ENCODE results near the gene NRP2.

NRP2 gene

DNA sequence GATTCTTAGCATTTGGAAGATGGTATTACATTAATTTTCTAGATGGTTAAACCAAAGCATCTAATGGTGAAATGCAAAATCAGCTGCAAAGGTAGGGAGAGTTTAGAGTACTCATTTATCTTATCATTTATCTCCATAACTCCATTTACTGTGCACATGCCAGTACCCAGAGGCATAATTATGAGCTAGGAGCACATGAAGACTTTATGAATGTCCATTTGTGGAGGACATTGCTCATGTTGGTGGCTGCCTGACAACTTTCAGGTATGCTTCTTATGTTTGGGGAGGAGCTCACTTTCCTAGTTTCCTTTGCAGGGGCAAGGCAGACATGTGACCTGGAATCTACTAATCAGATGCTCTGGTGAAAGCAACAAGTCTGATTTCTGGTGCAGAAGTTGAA is 134.0 kb downstream of the NRP2 start:
- DNase-seq, result no peak

DNA sequence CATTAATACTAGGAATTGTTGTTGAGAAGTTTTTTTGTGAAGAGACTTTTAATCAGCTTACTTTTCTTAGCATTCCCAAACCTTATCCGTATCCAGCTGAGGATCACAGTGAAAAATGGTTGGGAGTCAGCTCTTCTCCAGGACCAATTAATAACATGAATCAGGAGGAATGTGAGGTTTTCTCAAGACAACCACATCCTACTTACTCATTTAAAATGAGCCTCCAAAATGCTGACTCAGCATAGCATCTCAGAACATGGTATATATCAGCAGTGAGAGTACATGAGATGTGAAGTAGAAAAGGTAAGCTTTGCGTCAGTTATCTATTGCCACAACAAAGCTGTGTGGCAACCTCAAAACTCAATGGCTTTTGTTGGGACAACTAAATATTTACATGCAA is 140.3 kb downstream of the NRP2 start:
- DNase-seq, result no peak

DNA sequence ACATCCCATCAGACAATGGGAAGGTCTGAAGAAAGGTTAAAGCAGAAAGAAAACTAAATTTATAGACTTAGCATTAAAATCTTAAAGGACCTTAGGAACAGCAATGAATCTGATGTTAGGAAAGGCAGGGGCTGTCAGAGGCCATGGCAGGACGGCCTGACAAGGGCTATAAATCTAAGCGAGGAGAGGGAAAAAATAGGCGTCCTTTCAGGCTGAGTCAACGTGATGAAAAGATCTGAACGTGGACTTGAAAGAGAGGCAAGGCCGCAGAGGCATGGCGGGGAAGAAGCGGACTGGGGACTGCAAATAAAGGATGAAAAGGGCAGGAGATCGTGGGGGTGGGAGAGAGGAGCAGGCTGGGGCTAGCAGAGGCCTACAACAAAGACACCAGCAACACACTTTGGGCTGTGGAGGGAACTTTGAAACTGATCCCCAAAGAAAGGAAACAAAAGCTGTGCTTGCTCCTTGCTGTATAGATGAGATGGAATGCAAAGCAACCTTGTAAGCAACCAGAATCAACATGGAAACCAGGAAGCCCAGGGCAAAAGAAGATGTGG is 145.6 kb downstream of the NRP2 start:
- no peak for DNase-seq

DNA sequence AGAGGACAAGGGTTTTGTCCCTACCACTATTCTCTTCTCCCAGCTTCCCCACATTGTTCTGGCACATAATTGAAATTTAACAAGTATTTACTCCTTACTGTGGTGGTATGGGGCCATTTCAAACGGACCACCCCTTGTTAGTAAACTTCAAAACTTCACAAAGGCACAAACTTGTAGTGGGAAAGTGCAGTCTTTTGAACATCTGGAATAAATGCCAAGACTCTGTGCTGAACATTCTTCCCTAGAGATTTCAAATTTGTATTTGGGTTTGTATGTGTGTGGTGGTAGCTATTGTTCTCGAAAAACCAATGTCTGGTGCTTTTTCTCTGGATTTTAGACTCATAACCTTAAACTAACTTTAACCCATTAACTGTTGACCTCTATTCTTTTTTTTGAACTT is 151.6 kb downstream of the NRP2 start:
- no peak for DNase-seq

DNA sequence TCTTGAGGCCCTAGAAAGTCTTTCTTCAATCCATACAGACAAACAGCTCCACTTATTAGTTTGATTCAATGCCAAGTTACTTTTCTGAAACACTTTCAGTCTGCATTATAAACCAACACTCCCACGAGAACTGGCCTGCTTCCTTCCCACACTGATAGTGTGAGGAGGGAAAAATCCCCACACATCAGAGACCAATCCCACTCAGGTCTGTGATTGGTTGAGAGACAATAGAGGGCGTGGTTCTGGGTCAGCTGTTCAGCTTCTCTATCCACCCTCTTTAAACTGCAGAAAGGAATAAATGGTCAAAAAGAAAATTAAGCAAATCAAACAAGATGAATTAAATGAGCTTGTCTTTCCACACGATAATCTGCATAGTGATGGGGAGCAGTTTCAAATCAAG is 152.5 kb downstream of the NRP2 start:
- DNase-seq, result no peak

DNA sequence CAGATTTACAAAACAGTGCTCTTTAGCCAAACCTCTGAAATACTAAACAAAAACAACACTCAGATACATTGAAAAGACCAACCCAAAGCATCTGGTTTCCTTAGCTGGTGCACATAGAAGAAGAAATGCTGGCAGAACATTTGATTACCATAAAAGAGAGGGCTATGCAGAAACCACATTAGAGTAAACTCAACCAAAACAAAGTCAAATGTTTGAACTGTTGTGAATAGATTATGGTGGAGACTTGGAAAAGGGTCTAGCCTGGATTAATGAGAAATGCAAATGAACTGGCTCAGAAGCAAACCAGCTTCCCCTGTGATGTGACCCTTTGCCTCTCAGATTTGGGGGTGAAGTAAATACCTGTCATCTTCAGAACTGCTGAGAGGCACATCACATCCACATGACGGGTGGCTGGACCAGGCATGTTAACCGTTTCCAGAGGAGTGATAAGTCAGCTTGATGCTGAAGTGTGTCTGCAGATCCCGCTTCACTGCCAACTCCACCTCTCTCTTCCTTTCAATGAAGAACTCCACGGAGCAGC is 153.0 kb downstream of the NRP2 start:
- no peak for DNase-seq

DNA sequence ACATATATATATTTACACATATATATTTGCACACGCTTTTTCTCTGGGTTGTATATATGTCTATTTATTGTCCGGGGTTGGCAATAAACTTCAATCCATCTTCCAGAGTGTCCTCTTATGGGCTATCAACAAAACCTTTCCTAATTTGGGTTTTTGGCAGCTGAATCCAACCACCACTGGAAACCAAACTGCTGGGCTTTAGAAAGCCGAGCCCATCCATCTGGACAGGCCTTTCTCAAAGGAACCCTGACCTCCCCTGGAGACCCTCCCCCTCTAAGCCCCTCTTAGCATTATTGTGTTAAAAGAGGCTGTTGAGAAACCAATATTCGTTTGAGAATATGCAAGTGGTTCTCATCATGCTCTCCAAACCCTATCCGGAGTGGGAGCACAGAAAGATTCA is 153.6 kb downstream of the NRP2 start:
- DNase-seq, result no peak

DNA sequence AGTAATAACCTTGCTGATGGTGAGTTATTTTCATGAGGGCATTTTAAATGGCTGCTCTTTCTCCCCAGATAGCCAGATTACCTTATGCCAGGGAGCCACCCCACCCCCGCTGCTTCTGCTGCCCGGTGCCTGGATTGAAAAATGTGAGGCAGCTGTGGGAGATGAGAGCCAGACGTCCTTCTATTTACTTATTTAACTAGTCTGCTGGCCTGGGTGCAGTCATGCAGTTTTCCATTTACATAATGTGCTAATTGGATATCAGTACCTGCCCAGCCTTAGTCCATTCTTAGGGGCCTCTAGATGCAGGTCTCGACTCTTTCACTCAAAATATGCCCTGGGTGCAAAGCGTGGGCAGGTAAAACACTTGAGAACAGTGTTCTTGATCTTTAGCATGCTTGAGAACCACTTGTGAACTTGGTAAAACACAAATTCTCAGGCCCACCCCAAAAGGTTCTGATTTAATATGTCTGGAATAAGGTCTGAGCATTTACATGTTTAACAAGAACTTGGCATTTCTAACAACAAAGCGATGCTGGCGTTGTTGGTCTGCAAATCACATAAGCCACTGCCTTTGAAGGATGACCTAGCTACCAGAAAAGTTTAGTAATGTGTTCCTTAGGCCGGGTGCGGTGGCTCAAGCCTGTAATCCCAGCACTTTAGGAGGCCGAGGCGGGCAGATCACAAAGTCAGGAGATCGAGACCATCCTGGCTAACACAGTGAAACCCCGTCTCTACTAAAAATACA is 154.3 kb downstream of the NRP2 start:
- DNase-seq, result no peak

- no peak for DNase-seq
These were observed 155.4 kb downstream of the NRP2 start for GRCh38 chr2:205837663-205838062.

DNA sequence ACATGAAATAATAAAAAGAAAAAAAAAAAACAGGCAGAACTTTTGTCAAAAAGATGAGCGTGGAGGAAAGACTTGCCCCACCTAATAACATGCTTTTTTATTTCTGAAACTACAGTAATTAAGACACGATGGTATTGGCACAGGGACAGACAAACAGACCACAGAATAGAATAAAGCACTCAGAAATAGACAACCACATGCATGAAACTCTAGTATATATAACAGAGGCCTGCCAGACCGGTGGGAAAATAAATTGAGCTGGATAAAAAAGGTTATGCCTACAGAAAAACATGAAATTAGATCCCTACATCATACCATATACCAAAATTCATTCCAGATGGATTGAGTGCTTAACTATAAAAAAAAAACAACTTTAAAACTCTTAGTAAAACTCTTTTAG is 163.1 kb downstream of the NRP2 start:
- DNase-seq, result no peak
